ENCODE data around the gene PTGFRN.
A peak's percentile ranks its signal among the peaks of the same experiment; 100 is the strongest.
"Not testable (repeated sequence)": the region's sequence is repeated elsewhere in the genome, so short reads cannot be mapped to it uniquely, and the experiment has no call there.

PTGFRN gene

GRCh38 chr1:116909512-116910378 is at the start of gene PTGFRN:
PTGFRN (plus strand) TSS chr1:116909916; CDS start chr1:116910204, 288 bp downstream.
- TF ChIP-seq CTCF (IDR thresholded peaks at IDR 0.05): no peak
- H3K4me3 ChIP-seq: peak within 1 kb of the TSS; percentile 90
- DNase-seq (ENCODE audit: low spot score): peak; percentile 80
- H3K27ac ChIP-seq: peak within 1 kb of the TSS; percentile 38 to 76

GRCh38 chr1:116860167-116860566 is 49.5 kb upstream of the PTGFRN start:
- not testable (repeated sequence) for DNase-seq (ENCODE audit: low spot score); H3K4me3 ChIP-seq; H3K27ac ChIP-seq

DNA sequence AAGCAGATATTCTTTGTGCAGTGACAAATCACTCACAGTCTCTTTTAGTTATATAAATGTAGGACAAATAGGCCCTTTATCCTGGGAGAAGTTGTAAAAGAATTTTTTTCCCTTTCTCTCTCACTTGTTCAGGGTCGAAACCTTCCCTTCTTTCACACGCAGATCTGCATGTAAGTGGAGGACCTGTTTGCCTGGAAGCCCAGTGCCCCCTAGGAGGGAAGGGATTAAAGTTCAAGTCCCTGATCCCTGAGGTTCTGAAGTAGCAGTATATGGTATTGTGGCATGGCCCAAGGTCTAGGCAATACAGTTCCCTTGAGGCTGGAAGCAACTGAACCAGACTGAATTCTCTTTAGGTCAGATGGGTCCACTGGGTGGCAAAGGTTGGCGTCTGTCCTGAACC is 48.6 kb upstream of the PTGFRN start:
- Histone ChIP-seq H3K4me3 (no peak overlapping the region), H3K27ac (no peak overlapping the region)
- no peak for DNase-seq (ENCODE audit: low spot score)
- no peak for TF ChIP-seq CTCF (IDR thresholded peaks at IDR 0.05)

DNA sequence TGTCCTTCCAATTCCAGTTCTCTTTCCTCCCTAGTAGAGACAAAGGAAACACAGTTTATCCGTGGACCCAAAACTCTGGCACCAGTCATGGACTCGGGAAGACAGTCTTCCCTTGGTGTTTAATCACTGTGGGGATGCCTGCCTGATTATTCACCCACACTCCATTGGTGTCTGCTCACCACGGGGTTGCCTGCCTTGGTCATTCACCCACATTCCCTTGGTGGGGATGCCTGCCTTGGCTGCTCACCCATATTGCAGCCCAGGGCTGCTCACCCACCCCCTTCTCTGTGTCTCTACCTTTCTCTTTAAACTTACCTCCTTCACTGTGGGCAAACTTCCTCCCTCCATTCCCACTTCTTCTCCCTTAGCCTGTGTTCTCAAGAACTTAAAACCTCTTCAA is 46.7 kb upstream of the PTGFRN start:
- H3K27ac ChIP-seq; H3K4me3 ChIP-seq; DNase-seq (ENCODE audit: low spot score): not testable (repeated sequence)

DNA sequence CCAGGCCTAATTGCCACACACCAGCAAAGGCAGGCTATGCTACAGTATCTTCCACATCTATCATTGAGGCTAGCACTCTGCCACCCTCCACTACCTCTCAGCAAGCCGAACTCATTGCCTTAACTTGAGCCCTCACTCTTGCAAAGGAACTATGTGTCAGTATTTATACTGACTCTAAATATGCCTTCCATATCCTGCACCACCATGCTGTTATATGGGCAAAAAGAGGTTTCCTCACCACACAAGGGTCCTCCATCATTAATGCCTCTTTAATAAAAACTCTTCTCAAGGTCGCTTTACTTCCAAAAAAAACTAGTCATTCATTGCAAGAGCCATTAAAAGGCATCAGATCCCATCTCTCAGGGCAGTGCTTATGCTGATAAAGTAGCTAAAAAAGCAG is 43.2 kb upstream of the PTGFRN start:
- not testable (repeated sequence) for H3K4me3 ChIP-seq; DNase-seq (ENCODE audit: low spot score); H3K27ac ChIP-seq

- DNase-seq (ENCODE audit: low spot score): no peak
These were observed 41.3 kb upstream of the PTGFRN start for GRCh38 chr1:116868385-116868784.

GRCh38 chr1:116869611-116870010 is 40.1 kb upstream of the PTGFRN start:
- DNase-seq (ENCODE audit: low spot score): no peak
- H3K4me3 ChIP-seq: no peak overlapping the region
- no peak overlapping the region for H3K27ac ChIP-seq
- TF ChIP-seq CTCF (IDR thresholded peaks at IDR 0.05): no peak

More at GRCh38 chr1:116868385-116868784, 41.3 kb upstream of the PTGFRN start:
- Histone ChIP-seq H3K4me3 (no peak overlapping the region), H3K27ac (no peak overlapping the region)
- TF ChIP-seq CTCF (IDR thresholded peaks at IDR 0.05): no peak

- TF ChIP-seq CTCF (IDR thresholded peaks at IDR 0.05): no peak
- Histone ChIP-seq H3K4me3 (no peak overlapping the region), H3K27ac (no peak overlapping the region)
- DNase-seq (ENCODE audit: low spot score): no peak
These were observed 39.4 kb upstream of the PTGFRN start for GRCh38 chr1:116870300-116870699.

All from coronary artery (tissue), 2 donors.